Activated naive CD8-positive, alpha-beta T cell treated with anti-CD3 and anti-CD28 coated beads, Interleukin-2, amount 50 U/mL, for 16 hours (primary cell): ENCODE results near the gene USP53.
"Not testable (repeated sequence)": the region's sequence is repeated elsewhere in the genome, so short reads cannot be mapped to it uniquely, and the experiment has no call there.

Source experiments
- DNase-seq: peaks from one replicate; pipeline ENCODE4 v3.0.0-alpha.2; 2020; ENCODE audit warnings: low read depth, low spot score

USP53 gene

GRCh38 chr4:119271361-119272085 lies 59.0 kb downstream of the USP53 start:
- no peak for DNase-seq

GRCh38 chr4:119279541-119279940 lies 67.0 kb downstream of the USP53 start:
- not testable (repeated sequence) for DNase-seq

- not testable (repeated sequence) for DNase-seq
These were observed 67.4 kb downstream of the USP53 start for GRCh38 chr4:119279945-119280344.

GRCh38 chr4:119281393-119281792 lies 68.9 kb downstream of the USP53 start:
- DNase-seq = no peak

- no peak for DNase-seq
These were observed 72.6 kb downstream of the USP53 start for GRCh38 chr4:119284876-119285780.

GRCh38 chr4:119286377-119287002 lies 74.0 kb downstream of the USP53 start:
- no peak for DNase-seq

GRCh38 chr4:119289313-119289712 lies 76.8 kb downstream of the USP53 start:
- no peak for DNase-seq

GRCh38 chr4:119290598-119290997 lies 78.1 kb downstream of the USP53 start:
- no peak for DNase-seq

- DNase-seq = no peak
These were observed 83.8 kb downstream of the USP53 start for GRCh38 chr4:119296356-119296755.

GRCh38 chr4:119297795-119298194 lies 85.3 kb downstream of the USP53 start:
- DNase-seq = no peak

- DNase-seq = no peak
These were observed 86.8 kb downstream of the USP53 start for GRCh38 chr4:119299260-119299671.

GRCh38 chr4:119299741-119300100 lies 87.2 kb downstream of the USP53 start:
- no peak for DNase-seq

GRCh38 chr4:119300101-119300978 lies 87.8 kb downstream of the USP53 start:
- peak; percentile 77 for DNase-seq

GRCh38 chr4:119302073-119302832 lies 89.7 kb downstream of the USP53 start:
- no peak for DNase-seq

- no peak for DNase-seq
These were observed 91.2 kb downstream of the USP53 start for GRCh38 chr4:119303587-119304305.

- DNase-seq = no peak
These were observed 91.9 kb downstream of the USP53 start for GRCh38 chr4:119304431-119304830.

- no peak for DNase-seq
These were observed 95.1 kb downstream of the USP53 start for GRCh38 chr4:119307606-119308005.

- DNase-seq = no peak
These were observed 98.3 kb downstream of the USP53 start for GRCh38 chr4:119310826-119311225.

- DNase-seq = no peak
These were observed 100.7 kb downstream of the USP53 start for GRCh38 chr4:119313237-119313636.

- DNase-seq = no peak
These were observed 101.8 kb downstream of the USP53 start for GRCh38 chr4:119314356-119314755.
